HepG2 (cell line): ENCODE measurements around the gene MRPL30. TPM values are rescaled to one million over a fixed set of nuclear protein-coding genes. Genes with fewer than 3 reads are reported as not detected.

Experiments
- CBX2 ChIP-seq, 2 experiments: fragments of 200-600 bp in 1 of 2; sonication (generic); formaldehyde crosslinking in 1 of 2; IDR thresholded peaks; 2 replicates each; pipeline versions ENCODE4 v1.7.0 to v1.8.1; 2018 to 2022; ENCODE audit warnings: low read depth in 2 of 2, low read length in 1 of 2, mild to moderate bottlenecking in 1 of 2, missing genetic modification reagents in 1 of 2
- GPN1 ChIP-seq: sonication (generic); formaldehyde crosslinking; IDR thresholded peaks from 2 replicates; pipeline ENCODE4 v1.5.1; 2020; ENCODE audit warnings: missing genetic modification reagents, borderline replicate concordance
- HOXA7 ChIP-seq: sonication (generic); formaldehyde crosslinking; IDR thresholded peaks from 2 replicates; pipeline ENCODE4 v1.8.1; 2022; ENCODE audit warnings: mild to moderate bottlenecking, missing genetic modification reagents, moderate library complexity
- KLF11 ChIP-seq: IDR thresholded peaks from 2 replicates; pipeline ENCODE4 v1.6.1; 2016; ENCODE audit warnings: missing compliant biosample characterization
- MYC ChIP-seq: sonication (generic); formaldehyde crosslinking; IDR thresholded peaks from 2 replicates; pipeline ENCODE4 v1.9.0; 2021; ENCODE audit warnings: missing genetic modification reagents, borderline replicate concordance
- RBAK ChIP-seq: sonication (generic); formaldehyde crosslinking; IDR thresholded peaks from 2 replicates; pipeline ENCODE4 v1.5.1; 2020; ENCODE audit warnings: mild to moderate bottlenecking, missing genetic modification reagents
- RFXAP ChIP-seq: sonication (generic); formaldehyde crosslinking; IDR thresholded peaks from 2 replicates; pipeline ENCODE4 v1.4.0; 2020; ENCODE audit warnings: missing genetic modification reagents, borderline replicate concordance
- SCMH1 ChIP-seq: sonication (generic); formaldehyde crosslinking; IDR thresholded peaks from 2 replicates; pipeline ENCODE4 v1.9.0; 2021; ENCODE audit warnings: missing genetic modification reagents, mild to moderate bottlenecking, borderline replicate concordance
- SIX1 ChIP-seq: sonication (generic); formaldehyde crosslinking; IDR thresholded peaks from 2 replicates; pipeline ENCODE4 v1.4.0; 2020; ENCODE audit warnings: missing genetic modification reagents, borderline replicate concordance
- SP140L ChIP-seq: sonication (generic); formaldehyde crosslinking; IDR thresholded peaks from 2 replicates; pipeline ENCODE4 v1.4.0; 2020; ENCODE audit warnings: missing genetic modification reagents, borderline replicate concordance
- TGIF2 ChIP-seq: IDR thresholded peaks from 2 replicates; pipeline ENCODE4 v1.6.1; 2016; ENCODE audit warnings: control low read depth, missing compliant biosample characterization
- ZFP36 ChIP-seq: fragments of 150-350 bp; IDR thresholded peaks from 2 replicates; pipeline ENCODE4 v1.6.1; 2018; ENCODE audit warnings: borderline replicate concordance, low read length, low read depth; ENCODE audit not compliant: partially characterized antibody
- ZFP36L2 ChIP-seq: sonication (generic); formaldehyde crosslinking; IDR thresholded peaks from 2 replicates; pipeline ENCODE4 v1.4.0; 2020; ENCODE audit warnings: missing genetic modification reagents
- ZFP37 ChIP-seq: sonication (generic); formaldehyde crosslinking; IDR thresholded peaks from 2 replicates; pipeline ENCODE4 v1.4.0; 2020; ENCODE audit warnings: missing genetic modification reagents, borderline replicate concordance
- ZMAT3 ChIP-seq: sonication (generic); formaldehyde crosslinking; conservative IDR thresholded peaks from 2 replicates; pipeline ENCODE4 v1.7.0; 2021; ENCODE audit warnings: missing genetic modification reagents
- ZNF124 ChIP-seq: sonication (generic); formaldehyde crosslinking; IDR thresholded peaks from 2 replicates; pipeline ENCODE4 v1.4.0; 2020; ENCODE audit warnings: missing genetic modification reagents
- ZNF136 ChIP-seq: sonication (generic); formaldehyde crosslinking; IDR thresholded peaks from 2 replicates; pipeline ENCODE4 v1.8.1; 2022; ENCODE audit warnings: low read depth, mild to moderate bottlenecking, moderate library complexity, missing genetic modification reagents
- ZNF24 ChIP-seq: fragments of 450-650 bp; IDR thresholded peaks from 2 replicates; pipeline ENCODE4 v1.6.1; 2017; ENCODE audit warnings: antibody characterized with exemption, mild to moderate bottlenecking
- ZNF432 ChIP-seq: sonication (generic); formaldehyde crosslinking; IDR thresholded peaks from 2 replicates; pipeline ENCODE4 v1.5.0; 2020; ENCODE audit warnings: missing genetic modification reagents, mild to moderate bottlenecking, borderline replicate concordance
- ZNF616 ChIP-seq: sonication (generic); formaldehyde crosslinking; IDR thresholded peaks from 2 replicates; pipeline ENCODE4 v1.5.0; 2020; ENCODE audit warnings: low read depth, mild to moderate bottlenecking, missing genetic modification reagents
- ZNF724P ChIP-seq: sonication (generic); formaldehyde crosslinking; IDR thresholded peaks from 2 replicates; pipeline ENCODE4 v1.8.0; 2022; ENCODE audit warnings: missing genetic modification reagents, borderline replicate concordance
- polyA plus RNA-seq, 8 experiments: library from polyadenylated mRNA; depleted of rRNA in 3 of 8; stranded (reverse) in 7 of 8; unstranded in 1 of 8; fragments of >200 nt; fragmentation: Illumina TruSeq in 4 of 8; extraction: Trizol in 4 of 8; gene quantifications; 2 replicates each; pipeline versions ENCODE4 v1.2.1 to v1.2.3, GENCODE V29; 2011 to 2016; ENCODE audit warnings: low read depth in 4 of 8, missing spikeins in 1 of 8, mixed read lengths in 1 of 8; ENCODE audit not compliant: insufficient read depth in 1 of 8
- total RNA-seq, 5 experiments: library from RNA; depleted of rRNA; stranded (reverse); fragments of >200 nt; fragmentation: Illumina TruSeq; extraction: Trizol; gene quantifications; 2 replicates each; pipeline ENCODE4 v1.2.3, GENCODE V29; 2016; ENCODE audit warnings: low read depth in 1 of 5
- TF ChIP-seq, protein P1 (sequence below): sonication (generic); formaldehyde crosslinking; IDR thresholded peaks from 2 replicates; pipeline ENCODE4 v1.5.0; 2020; ENCODE audit warnings: mild to moderate bottlenecking, missing genetic modification reagents
- TF ChIP-seq, protein P2 (sequence below): sonication (generic); formaldehyde crosslinking; IDR thresholded peaks from 2 replicates; pipeline ENCODE4 v1.5.0; 2020; ENCODE audit warnings: missing genetic modification reagents, mild to moderate bottlenecking, borderline replicate concordance
- TF ChIP-seq, protein P3 (sequence below): sonication (generic); formaldehyde crosslinking; conservative IDR thresholded peaks from 2 replicates; pipeline ENCODE4 v1.5.0; 2020; ENCODE audit warnings: missing genetic modification reagents
- TF ChIP-seq, protein P4 (sequence below): IDR thresholded peaks from 2 replicates; pipeline ENCODE4 v1.6.1; 2016

The MRPL30 gene
- total and polyA plus RNA-seq, 2 of the 13 experiments (the other 11 are each of a cell fraction or from before 2014, with no cell fraction given): 30.2 to 75.3 TPM

DNA sequence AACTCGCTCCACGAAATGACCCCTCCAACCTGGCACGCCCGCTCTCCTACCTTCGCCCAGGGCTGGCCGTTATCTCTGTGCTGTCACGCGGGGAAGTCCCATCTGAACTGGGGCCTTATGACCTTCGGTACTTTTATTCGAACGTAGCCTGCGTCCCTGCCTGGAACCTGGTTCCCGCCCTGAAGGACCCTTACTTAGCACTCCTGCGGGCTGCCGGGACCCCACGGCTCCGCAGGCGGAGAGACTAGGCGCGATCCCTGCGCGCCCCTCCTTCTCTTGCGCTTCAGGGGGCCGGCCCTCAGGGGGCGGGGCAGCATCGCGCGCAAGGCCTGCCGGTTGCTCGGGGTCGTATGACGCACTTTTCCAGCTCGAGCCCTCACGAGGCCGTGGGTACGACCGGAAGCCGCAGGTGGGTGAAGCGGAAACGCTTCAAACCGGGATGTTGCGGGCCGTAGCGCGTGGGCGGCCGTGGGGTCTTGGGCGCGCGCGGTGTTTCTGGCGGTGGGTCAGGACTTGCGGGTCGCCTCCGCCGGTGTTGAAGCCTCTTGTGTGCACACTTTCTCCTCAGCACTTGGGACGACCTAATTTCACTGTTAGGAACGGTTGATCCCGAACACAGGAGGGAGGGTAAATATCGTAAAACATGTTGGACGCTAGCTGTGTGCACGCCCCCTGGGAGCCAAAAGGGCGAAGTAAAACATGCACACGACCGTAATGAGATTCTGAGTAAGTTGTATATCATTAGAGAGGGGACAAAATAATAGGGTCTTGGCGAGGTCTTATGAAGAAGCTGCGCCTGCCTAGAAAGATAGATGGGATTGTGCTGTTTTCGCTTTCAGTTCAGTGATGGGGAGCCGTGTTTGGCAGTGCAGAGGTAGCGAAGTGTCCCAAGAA is 26.1 kb upstream of the MRPL30 start, which contains the start of the genes LIPT1 and TSGA10 (continued):
- TF ChIP-seq, protein P1, sequence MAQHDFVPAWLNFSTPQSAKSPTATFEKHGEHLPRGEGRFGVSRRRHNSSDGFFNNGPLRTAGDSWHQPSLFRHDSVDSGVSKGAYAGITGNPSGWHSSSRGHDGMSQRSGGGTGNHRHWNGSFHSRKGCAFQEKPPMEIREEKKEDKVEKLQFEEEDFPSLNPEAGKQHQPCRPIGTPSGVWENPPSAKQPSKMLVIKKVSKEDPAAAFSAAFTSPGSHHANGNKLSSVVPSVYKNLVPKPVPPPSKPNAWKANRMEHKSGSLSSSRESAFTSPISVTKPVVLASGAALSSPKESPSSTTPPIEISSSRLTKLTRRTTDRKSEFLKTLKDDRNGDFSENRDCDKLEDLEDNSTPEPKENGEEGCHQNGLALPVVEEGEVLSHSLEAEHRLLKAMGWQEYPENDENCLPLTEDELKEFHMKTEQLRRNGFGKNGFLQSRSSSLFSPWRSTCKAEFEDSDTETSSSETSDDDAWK: no peak
- TF ChIP-seq, protein P2, sequence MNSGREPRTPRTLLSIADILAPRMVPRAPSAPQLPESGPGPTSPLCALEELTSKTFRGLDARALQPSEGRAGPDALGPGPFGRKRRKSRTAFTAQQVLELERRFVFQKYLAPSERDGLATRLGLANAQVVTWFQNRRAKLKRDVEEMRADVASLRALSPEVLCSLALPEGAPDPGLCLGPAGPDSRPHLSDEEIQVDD (CRISPR knock-in tag): peak; percentile 49; the same call in 1 of the 2 replicates
- TF ChIP-seq RBAK (CRISPR knock-in tag) (no peak), ZFP36L2 (CRISPR knock-in tag) (peak; percentile 71), SIX1 (peak; percentile 70), GPN1 (CRISPR knock-in tag) (peak; percentile 63; the same call in 1 of the 2 replicates), ZNF724P (peak; percentile 82; the same call in 1 of the 2 replicates), ZNF124 (CRISPR knock-in tag) (no peak; the same call in none of the 2 replicates), ZNF136 (CRISPR knock-in tag) (peak; percentile 98), SCMH1 (CRISPR knock-in tag) (no peak), HOXA7 (CRISPR knock-in tag) (no peak), CBX2 (IDR thresholded peaks at IDR 0.05; ENCODE audit: low read depth, low read length) (no peak), CBX2 (CRISPR knock-in tag; IDR thresholded peaks at IDR 0.05; ENCODE audit: low read depth) (no peak), RFXAP (CRISPR knock-in tag) (peak; percentile 75), ZFP36 (no peak), ZFP37 (peak; percentile 76; the same call in 1 of the 2 replicates), ZMAT3 (CRISPR knock-in tag) (peak; percentile 97), KLF11 (CRISPR knock-in tag) (peak; percentile 94), ZNF616 (CRISPR knock-in tag) (peak; percentile 98), SP140L (peak; percentile 66; the same call in 1 of the 2 replicates), MYC (CRISPR knock-in tag) (peak; percentile 100), TGIF2 (CRISPR knock-in tag) (peak; percentile 88; the same call in 1 of the 2 replicates), ZNF432 (CRISPR knock-in tag) (no peak), ZNF24 (no peak)
- TF ChIP-seq, protein P3, sequence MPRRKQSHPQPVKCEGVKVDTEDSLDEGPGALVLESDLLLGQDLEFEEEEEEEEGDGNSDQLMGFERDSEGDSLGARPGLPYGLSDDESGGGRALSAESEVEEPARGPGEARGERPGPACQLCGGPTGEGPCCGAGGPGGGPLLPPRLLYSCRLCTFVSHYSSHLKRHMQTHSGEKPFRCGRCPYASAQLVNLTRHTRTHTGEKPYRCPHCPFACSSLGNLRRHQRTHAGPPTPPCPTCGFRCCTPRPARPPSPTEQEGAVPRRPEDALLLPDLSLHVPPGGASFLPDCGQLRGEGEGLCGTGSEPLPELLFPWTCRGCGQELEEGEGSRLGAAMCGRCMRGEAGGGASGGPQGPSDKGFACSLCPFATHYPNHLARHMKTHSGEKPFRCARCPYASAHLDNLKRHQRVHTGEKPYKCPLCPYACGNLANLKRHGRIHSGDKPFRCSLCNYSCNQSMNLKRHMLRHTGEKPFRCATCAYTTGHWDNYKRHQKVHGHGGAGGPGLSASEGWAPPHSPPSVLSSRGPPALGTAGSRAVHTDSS (CRISPR knock-in tag): 0 out of 2 replicates have a peak, but pooled peaks have one; percentile 43
- TF ChIP-seq, protein P4, sequence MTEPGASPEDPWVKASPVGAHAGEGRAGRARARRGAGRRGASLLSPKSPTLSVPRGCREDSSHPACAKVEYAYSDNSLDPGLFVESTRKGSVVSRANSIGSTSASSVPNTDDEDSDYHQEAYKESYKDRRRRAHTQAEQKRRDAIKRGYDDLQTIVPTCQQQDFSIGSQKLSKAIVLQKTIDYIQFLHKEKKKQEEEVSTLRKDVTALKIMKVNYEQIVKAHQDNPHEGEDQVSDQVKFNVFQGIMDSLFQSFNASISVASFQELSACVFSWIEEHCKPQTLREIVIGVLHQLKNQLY (CRISPR knock-in tag): peak; percentile 90
